ENCODE data around the gene TH.

TH gene

DNA sequence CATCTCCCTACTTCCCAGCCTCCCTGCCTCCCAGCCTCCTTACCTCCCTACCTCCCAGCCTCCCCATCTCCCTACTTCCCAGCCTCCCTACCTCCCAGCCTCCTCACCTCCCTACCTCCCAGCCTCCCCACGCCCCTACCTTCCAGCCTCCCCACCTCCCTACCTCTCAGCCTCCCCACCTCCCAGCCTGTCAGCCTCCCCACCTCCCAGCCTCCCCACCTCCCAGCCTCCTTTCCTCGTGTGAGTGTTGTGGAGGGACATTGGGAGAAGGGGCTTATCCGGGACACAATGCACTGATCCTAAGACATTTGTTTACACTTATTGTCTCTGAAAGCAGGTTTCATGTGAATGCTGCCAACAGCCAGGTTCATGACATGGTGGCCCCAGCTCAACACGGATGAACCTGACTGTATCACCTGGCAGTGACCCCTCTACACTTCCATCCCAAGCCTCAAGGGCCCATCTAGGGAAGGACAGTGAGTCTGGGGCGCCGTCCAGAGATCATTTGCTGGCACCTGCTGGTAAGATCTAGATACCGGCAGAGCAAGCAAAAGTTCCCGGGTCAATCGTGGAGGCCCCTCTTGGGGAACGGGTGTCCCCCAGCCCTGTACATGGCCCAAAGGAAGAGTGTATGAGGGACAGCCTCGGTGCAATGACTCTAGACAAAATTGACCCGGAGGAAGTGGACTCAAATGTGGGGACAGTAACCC, 34.5 kb upstream of the TH start:
- no peak for DNase-seq (ENCODE audit: low read depth)
- Histone ChIP-seq H3K36me3 (ENCODE audit: control insufficient read depth, insufficient read depth, low read length, severe bottlenecking) (no peaks in the 10 kb centered on the region), H3K9ac (ENCODE audit: low read length) (no peak overlapping the region), H3K27me3 (replicated peaks; ENCODE audit: control insufficient read depth, insufficient read depth, low read length) (peaks cover 34% of the 10 kb centered on the region), H3K9me3 (ENCODE audit: control insufficient read depth, low read length) (peaks cover 16% of the 10 kb centered on the region), H3K4me3 (ENCODE audit: low read length) (no peak overlapping the region), H3K4me1 (ENCODE audit: control insufficient read depth, insufficient read depth, low read length) (no peaks in the 10 kb centered on the region)

- no peak overlapping the region for H3K4me3 ChIP-seq (ENCODE audit: low read length)
These were observed 33.7 kb upstream of the TH start for GRCh38 chr11:2205214-2205720.

GRCh38 chr11:2204361-2205213, 33.0 kb upstream of the TH start:
- Histone ChIP-seq H3K27me3 (replicated peaks; ENCODE audit: control insufficient read depth, insufficient read depth, low read length) (peaks cover 21% of the 10 kb centered on the region), H3K9ac (ENCODE audit: low read length) (no peak overlapping the region), H3K9me3 (ENCODE audit: control insufficient read depth, low read length) (peaks cover 22% of the 10 kb centered on the region), H3K4me3 (ENCODE audit: low read length) (no peak overlapping the region), H3K4me1 (ENCODE audit: control insufficient read depth, insufficient read depth, low read length) (no peaks in the 10 kb centered on the region), H3K36me3 (ENCODE audit: control insufficient read depth, insufficient read depth, low read length, severe bottlenecking) (no peaks in the 10 kb centered on the region)
- no peak for DNase-seq (ENCODE audit: low read depth)

More at GRCh38 chr11:2205214-2205720, 33.7 kb upstream of the TH start:
- DNase-seq (ENCODE audit: low read depth) = no peak
- peaks cover 22% of the 10 kb centered on the region for H3K9me3 ChIP-seq (ENCODE audit: control insufficient read depth, low read length)
- H3K9ac ChIP-seq (ENCODE audit: low read length) = no peak overlapping the region
- no peaks in the 10 kb centered on the region for H3K4me1 ChIP-seq (ENCODE audit: control insufficient read depth, insufficient read depth, low read length)
- H3K36me3 ChIP-seq (ENCODE audit: control insufficient read depth, insufficient read depth, low read length, severe bottlenecking) = no peaks in the 10 kb centered on the region
- peaks cover 25% of the 10 kb centered on the region for H3K27me3 ChIP-seq (replicated peaks; ENCODE audit: control insufficient read depth, insufficient read depth, low read length)

- Histone ChIP-seq H3K4me3 (ENCODE audit: low read length) (no peak overlapping the region), H3K4me1 (ENCODE audit: control insufficient read depth, insufficient read depth, low read length) (no peaks in the 10 kb centered on the region), H3K9me3 (ENCODE audit: control insufficient read depth, low read length) (peaks cover 22% of the 10 kb centered on the region), H3K36me3 (ENCODE audit: control insufficient read depth, insufficient read depth, low read length, severe bottlenecking) (no peaks in the 10 kb centered on the region), H3K9ac (ENCODE audit: low read length) (no peak overlapping the region), H3K27me3 (replicated peaks; ENCODE audit: control insufficient read depth, insufficient read depth, low read length) (peaks cover 21% of the 10 kb centered on the region)
- no peak for DNase-seq (ENCODE audit: low read depth)
These were observed 32.0 kb upstream of the TH start for GRCh38 chr11:2203440-2204259.

DNA sequence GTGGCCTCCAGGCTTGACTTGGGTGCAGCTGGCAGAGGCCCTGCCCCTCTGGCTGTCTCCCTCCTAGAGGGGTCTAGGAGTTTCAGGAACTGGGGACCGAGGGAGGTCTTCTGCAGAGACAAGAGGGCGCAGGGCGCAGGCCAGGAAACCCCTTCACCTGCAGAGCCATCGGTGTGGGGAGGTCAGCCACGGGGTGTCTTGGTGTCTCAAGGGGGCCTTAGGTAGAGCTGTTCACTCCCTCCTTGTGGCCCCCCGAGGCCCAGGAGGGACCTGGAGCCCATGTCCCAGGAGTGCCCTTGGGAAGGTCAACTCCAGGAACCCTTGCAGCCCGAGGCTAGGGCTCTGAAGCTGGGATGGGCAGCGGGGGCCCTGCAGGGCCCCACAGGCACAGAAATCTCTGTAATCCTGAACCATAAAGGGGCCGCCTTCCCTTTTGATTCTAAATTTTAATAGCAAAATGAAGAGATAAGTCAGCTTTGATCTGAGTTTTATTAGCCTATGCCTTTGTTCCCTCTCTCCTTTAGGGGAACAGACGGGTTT, 31.4 kb upstream of the TH start:
- Histone ChIP-seq H3K36me3 (ENCODE audit: control insufficient read depth, insufficient read depth, low read length, severe bottlenecking) (no peaks in the 10 kb centered on the region), H3K4me3 (ENCODE audit: low read length) (no peak overlapping the region), H3K27me3 (replicated peaks; ENCODE audit: control insufficient read depth, insufficient read depth, low read length) (peaks cover 14% of the 10 kb centered on the region), H3K9ac (ENCODE audit: low read length) (no peak overlapping the region), H3K4me1 (ENCODE audit: control insufficient read depth, insufficient read depth, low read length) (no peaks in the 10 kb centered on the region), H3K9me3 (ENCODE audit: control insufficient read depth, low read length) (peaks cover 22% of the 10 kb centered on the region)
- no peak for DNase-seq (ENCODE audit: low read depth)

- DNase-seq (ENCODE audit: low read depth) = no peak
- Histone ChIP-seq H3K27me3 (replicated peaks; ENCODE audit: control insufficient read depth, insufficient read depth, low read length) (peaks cover 10% of the 10 kb centered on the region), H3K4me3 (ENCODE audit: low read length) (no peak overlapping the region), H3K9ac (ENCODE audit: low read length) (no peak overlapping the region), H3K9me3 (ENCODE audit: control insufficient read depth, low read length) (peaks cover 17% of the 10 kb centered on the region), H3K4me1 (ENCODE audit: control insufficient read depth, insufficient read depth, low read length) (no peaks in the 10 kb centered on the region), H3K36me3 (ENCODE audit: control insufficient read depth, insufficient read depth, low read length, severe bottlenecking) (no peaks in the 10 kb centered on the region)
These were observed 30.7 kb upstream of the TH start for GRCh38 chr11:2202071-2202899.

- H3K4me1 ChIP-seq (ENCODE audit: control insufficient read depth, insufficient read depth, low read length) = no peaks in the 10 kb centered on the region
- no peak for DNase-seq (ENCODE audit: low read depth)
- H3K27me3 ChIP-seq (replicated peaks; ENCODE audit: control insufficient read depth, insufficient read depth, low read length) = peaks cover 16% of the 10 kb centered on the region
- H3K9me3 ChIP-seq (ENCODE audit: control insufficient read depth, low read length) = peaks cover 13% of the 10 kb centered on the region
- H3K9ac ChIP-seq (ENCODE audit: low read length) = no peak overlapping the region
- no peak overlapping the region for H3K4me3 ChIP-seq (ENCODE audit: low read length)
- no peaks in the 10 kb centered on the region for H3K36me3 ChIP-seq (ENCODE audit: control insufficient read depth, insufficient read depth, low read length, severe bottlenecking)
These were observed 29.9 kb upstream of the TH start for GRCh38 chr11:2201542-2201941.

DNA sequence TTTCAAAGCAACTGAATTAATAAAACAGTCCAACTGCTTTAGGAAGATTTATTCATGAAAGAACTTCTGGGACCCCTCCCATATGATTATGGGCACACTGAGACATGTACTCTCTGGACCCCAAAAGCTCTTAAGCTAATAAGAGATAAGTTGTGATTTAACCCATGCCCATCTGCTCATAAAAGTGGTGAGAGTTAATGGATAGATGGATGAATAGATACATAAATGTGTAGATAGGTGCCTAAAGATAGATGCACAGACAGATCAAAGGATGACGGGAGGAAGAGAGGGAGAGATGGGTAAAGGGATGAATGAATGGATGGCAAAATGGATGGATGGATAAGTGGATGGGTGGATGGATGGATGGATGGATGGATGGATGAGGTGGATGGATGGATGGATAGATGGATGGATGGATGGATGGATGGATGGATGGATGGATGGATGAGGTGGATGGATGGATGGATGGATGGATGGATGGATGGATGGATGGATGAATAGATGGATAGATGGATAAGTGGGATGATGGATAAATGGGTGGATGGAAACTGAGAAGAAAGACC, 29.4 kb upstream of the TH start:
- no peaks in the 10 kb centered on the region for H3K4me1 ChIP-seq (ENCODE audit: control insufficient read depth, insufficient read depth, low read length)
- no peak overlapping the region for H3K4me3 ChIP-seq (ENCODE audit: low read length)
- no peak overlapping the region for H3K9ac ChIP-seq (ENCODE audit: low read length)
- no peaks in the 10 kb centered on the region for H3K36me3 ChIP-seq (ENCODE audit: control insufficient read depth, insufficient read depth, low read length, severe bottlenecking)
- DNase-seq (ENCODE audit: low read depth) = no peak
- H3K27me3 ChIP-seq (replicated peaks; ENCODE audit: control insufficient read depth, insufficient read depth, low read length) = peaks cover 17% of the 10 kb centered on the region
- peaks cover 13% of the 10 kb centered on the region for H3K9me3 ChIP-seq (ENCODE audit: control insufficient read depth, low read length)

- Histone ChIP-seq H3K36me3 (ENCODE audit: control insufficient read depth, insufficient read depth, low read length, severe bottlenecking) (no peaks in the 10 kb centered on the region), H3K4me1 (ENCODE audit: control insufficient read depth, insufficient read depth, low read length) (no peaks in the 10 kb centered on the region), H3K27me3 (replicated peaks; ENCODE audit: control insufficient read depth, insufficient read depth, low read length) (peaks cover 22% of the 10 kb centered on the region), H3K4me3 (ENCODE audit: low read length) (no peak overlapping the region), H3K9me3 (ENCODE audit: control insufficient read depth, low read length) (peaks cover 13% of the 10 kb centered on the region), H3K9ac (ENCODE audit: low read length) (no peak overlapping the region)
- DNase-seq (ENCODE audit: low read depth) = no peak
These were observed 28.9 kb upstream of the TH start for GRCh38 chr11:2200536-2200935.
